ENCODE data around the gene MEIS1.

Gene MEIS1

DNA sequence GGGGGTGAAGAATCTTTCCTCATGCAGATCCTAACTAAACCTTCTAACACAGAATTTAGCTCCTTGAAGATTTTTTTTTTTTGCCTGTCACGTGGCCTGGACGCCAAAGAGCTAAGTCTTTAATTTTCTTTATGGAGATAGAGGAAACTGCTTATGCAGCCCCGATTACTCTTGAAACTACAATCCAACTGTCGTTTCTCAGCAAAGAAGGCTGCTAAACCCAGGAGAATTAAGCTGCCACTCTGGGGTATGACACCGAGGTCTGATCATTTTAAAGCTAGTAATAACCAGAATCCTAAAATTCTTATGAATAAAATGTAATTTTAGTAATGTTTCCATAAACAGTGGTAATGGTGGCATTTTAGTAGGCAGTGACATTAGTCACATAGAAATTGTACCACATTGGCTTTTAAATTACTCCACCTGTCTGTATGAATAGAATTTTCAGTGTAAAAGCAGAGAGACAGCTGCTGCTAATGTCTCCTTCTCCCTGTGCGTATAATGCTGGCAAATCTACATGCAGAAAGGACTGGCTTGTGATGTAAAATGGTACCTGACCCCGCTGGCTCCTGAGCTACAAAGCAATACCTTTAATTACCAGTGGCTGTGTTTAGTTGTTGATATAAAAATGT lies 86.5 kb downstream of the MEIS1 start:
- no peak overlapping the region for H2AK5ac ChIP-seq (ENCODE audit: low read length, severe bottlenecking)
- no peak for DNase-seq
- H3K36me3 ChIP-seq (ENCODE audit: control insufficient read depth in 1 of 2, insufficient read depth in 2 of 2, low read depth in 1 of 2, low read length in 2 of 2): peaks cover 0 to 24% of the 10 kb centered on the region in 2 experiments
- no peaks in the 10 kb centered on the region for H3K9me3 ChIP-seq (ENCODE audit: control insufficient read depth, low read length)
- H3K18ac ChIP-seq (ENCODE audit: low read depth in 1 of 2, low read length in 2 of 2): no peak overlapping the region
- no peak overlapping the region for H2BK120ac ChIP-seq (ENCODE audit: low read depth, low read length)
- no peak overlapping the region for H4K8ac ChIP-seq (ENCODE audit: low read length)
- no peak overlapping the region for H2BK12ac ChIP-seq (ENCODE audit: low read length in 2 of 2)
- H3K9ac ChIP-seq (ENCODE audit: low read length): no peak overlapping the region
- no peak overlapping the region for H3K4ac ChIP-seq (ENCODE audit: low read depth in 1 of 2, low read length in 2 of 2)
- no peak overlapping the region for H2AFZ ChIP-seq (ENCODE audit: low read depth, low read length)
- H3K27me3 ChIP-seq (ENCODE audit: control insufficient read depth in 1 of 2, insufficient read depth in 1 of 2, low read length in 2 of 2): no peaks in the 10 kb centered on the region
- no peak overlapping the region for H2BK15ac ChIP-seq (ENCODE audit: low read depth, poor library complexity, severe bottlenecking)
- H4K91ac ChIP-seq (ENCODE audit: low read length): no peak overlapping the region
- H3K27ac ChIP-seq (ENCODE audit: low read length, poor library complexity, severe bottlenecking): no peak overlapping the region
- H3K14ac ChIP-seq (ENCODE audit: low read length in 2 of 2): no peak overlapping the region
- H3K4me2 ChIP-seq (ENCODE audit: low read length, poor library complexity, severe bottlenecking): no peak overlapping the region
- no peaks in the 10 kb centered on the region for H3K79me1 ChIP-seq (replicated peaks; ENCODE audit: low read length, poor library complexity, severe bottlenecking)
- WGBS: 100% methylated on average over 2 of the region's 7 CpGs
- no peak overlapping the region for H2BK5ac ChIP-seq (ENCODE audit: low read depth, low read length, poor library complexity, severe bottlenecking)
- no peak overlapping the region for H3K4me3 ChIP-seq (ENCODE audit: insufficient read depth in 1 of 2, low read depth in 1 of 2, low read length in 2 of 2)
- H3K23ac ChIP-seq (ENCODE audit: low read length in 2 of 2): no peak overlapping the region
- H3K4me1 ChIP-seq (ENCODE audit: control insufficient read depth, insufficient read depth, low read depth, low read length): peaks cover 2% of the 10 kb centered on the region

DNA sequence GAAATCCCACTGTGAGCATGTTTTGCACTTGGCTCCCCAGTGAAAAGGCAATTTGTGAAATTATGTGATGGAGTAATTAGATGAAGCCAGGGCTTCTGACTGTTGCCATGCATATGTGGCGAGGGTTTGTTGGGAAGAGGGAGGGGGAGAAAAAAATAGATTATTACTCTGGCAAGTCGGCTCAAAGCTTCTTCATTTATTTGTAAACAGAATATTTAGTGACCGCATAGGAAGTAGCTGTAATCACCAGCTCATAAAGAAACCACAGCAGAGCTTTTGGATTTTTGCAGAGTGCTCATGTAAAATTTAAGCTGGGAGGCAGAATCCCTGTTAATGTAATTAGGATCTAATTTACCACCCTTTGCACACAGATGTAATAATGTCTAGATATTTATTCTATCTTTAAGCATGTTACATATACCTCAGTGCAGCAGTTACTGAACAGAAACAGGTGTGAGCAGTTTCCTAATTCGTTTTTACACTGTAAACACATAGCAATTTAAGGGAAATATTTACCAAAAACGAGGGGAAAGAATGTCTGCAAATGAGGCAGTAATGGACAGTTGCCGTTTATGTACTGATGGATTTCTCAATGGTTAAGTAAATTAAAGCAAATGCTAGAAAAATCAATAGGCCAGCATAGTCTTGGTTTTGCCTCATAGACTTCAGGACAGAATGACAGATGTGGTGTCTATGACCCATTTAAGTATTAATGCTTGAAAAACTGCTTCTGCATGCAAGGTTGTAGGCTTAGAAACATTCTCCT lies 87.9 kb downstream of the MEIS1 start:
- H3K4ac ChIP-seq (ENCODE audit: low read depth in 1 of 2, low read length in 2 of 2): no peak overlapping the region
- no peak overlapping the region for H2AK5ac ChIP-seq (ENCODE audit: low read length, severe bottlenecking)
- H3K79me1 ChIP-seq (replicated peaks; ENCODE audit: low read length, poor library complexity, severe bottlenecking): no peaks in the 10 kb centered on the region
- no peak overlapping the region for H3K4me3 ChIP-seq (ENCODE audit: insufficient read depth in 1 of 2, low read depth in 1 of 2, low read length in 2 of 2)
- H2BK5ac ChIP-seq (ENCODE audit: low read depth, low read length, poor library complexity, severe bottlenecking): no peak overlapping the region
- no peaks in the 10 kb centered on the region for H3K9me3 ChIP-seq (ENCODE audit: control insufficient read depth, low read length)
- H3K23ac ChIP-seq (ENCODE audit: low read length in 2 of 2): no peak overlapping the region
- H2BK15ac ChIP-seq (ENCODE audit: low read depth, poor library complexity, severe bottlenecking): no peak overlapping the region
- no peak overlapping the region for H4K91ac ChIP-seq (ENCODE audit: low read length)
- no peak overlapping the region for H2BK12ac ChIP-seq (ENCODE audit: low read length in 2 of 2)
- peaks cover 2% of the 10 kb centered on the region for H3K4me1 ChIP-seq (ENCODE audit: control insufficient read depth, insufficient read depth, low read depth, low read length)
- H3K9ac ChIP-seq (ENCODE audit: low read length): no peak overlapping the region
- DNase-seq: peak; percentile 54
- H3K27ac ChIP-seq (ENCODE audit: low read length, poor library complexity, severe bottlenecking): no peak overlapping the region
- no peak overlapping the region for H2BK120ac ChIP-seq (ENCODE audit: low read depth, low read length)
- H2AFZ ChIP-seq (ENCODE audit: low read depth, low read length): no peak overlapping the region
- 20% methylated on average over 3 of the region's 6 CpGs for WGBS
- H4K8ac ChIP-seq (ENCODE audit: low read length): no peak overlapping the region
- H3K14ac ChIP-seq (ENCODE audit: low read length in 2 of 2): no peak overlapping the region
- no peaks in the 10 kb centered on the region for H3K27me3 ChIP-seq (ENCODE audit: control insufficient read depth in 1 of 2, insufficient read depth in 1 of 2, low read length in 2 of 2)
- no peak overlapping the region for H3K18ac ChIP-seq (ENCODE audit: low read depth in 1 of 2, low read length in 2 of 2)
- H3K36me3 ChIP-seq (ENCODE audit: control insufficient read depth in 1 of 2, insufficient read depth in 2 of 2, low read depth in 1 of 2, low read length in 2 of 2): peaks cover 0 to 36% of the 10 kb centered on the region in 2 experiments
- H3K4me2 ChIP-seq (ENCODE audit: low read length, poor library complexity, severe bottlenecking): no peak overlapping the region

DNA sequence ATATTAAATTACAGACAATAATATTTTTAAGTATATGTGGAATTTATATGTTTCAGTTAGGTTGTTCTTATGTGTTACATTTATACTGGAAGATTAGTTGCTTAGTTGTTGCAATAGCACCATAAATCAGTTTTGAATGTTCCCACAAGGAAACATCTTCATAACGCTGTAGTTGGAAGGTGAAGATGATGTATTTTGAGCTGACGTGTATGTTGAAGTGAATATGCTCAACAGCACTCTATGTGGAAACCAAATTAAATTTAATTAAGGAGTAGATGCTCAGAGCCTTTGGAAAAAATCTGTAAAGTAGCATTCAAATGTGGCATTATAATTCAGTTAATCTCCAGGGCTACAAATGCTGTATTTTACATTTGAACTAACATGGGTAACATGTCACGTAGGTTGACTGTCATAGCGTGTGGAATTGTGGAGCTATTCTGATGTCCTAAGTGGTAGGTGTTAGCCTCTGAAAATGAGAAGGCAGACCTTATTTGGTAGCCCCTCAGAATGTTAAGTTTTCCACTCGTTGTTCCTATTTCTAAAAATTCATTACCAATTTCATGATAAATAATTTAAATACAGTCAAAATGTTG lies 88.5 kb downstream of the MEIS1 start:
- no peak overlapping the region for H2AK5ac ChIP-seq (ENCODE audit: low read length, severe bottlenecking)
- no peak overlapping the region for H3K18ac ChIP-seq (ENCODE audit: low read depth in 1 of 2, low read length in 2 of 2)
- WGBS: 90% methylated on average over 4 of the region's 5 CpGs

DNA sequence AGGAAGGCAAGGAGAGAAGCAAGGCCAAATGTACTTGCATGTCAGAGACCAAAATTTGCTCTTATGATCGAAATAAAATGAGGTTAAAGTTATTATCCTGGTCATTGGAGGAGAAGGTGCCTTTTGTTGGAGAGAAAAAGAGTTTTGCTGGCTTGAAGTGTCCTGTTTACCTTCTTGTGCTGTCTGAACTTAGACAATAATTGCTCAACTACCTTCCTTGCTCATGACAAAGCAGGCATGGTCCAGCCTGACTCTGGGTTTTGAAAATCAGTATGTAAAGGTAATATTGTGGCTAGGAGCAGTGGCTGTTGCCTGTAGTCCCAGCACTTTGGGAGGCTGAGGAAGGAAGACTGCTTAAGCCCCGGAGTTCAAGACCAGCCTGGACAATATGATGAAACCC lies 89.1 kb downstream of the MEIS1 start:
- H3K4me1 ChIP-seq (ENCODE audit: control insufficient read depth, insufficient read depth, low read depth, low read length): peaks cover 2% of the 10 kb centered on the region
- no peak overlapping the region for H4K91ac ChIP-seq (ENCODE audit: low read length)
- H3K9me3 ChIP-seq (ENCODE audit: control insufficient read depth, low read length): no peaks in the 10 kb centered on the region
- no peaks in the 10 kb centered on the region for H3K79me1 ChIP-seq (replicated peaks; ENCODE audit: low read length, poor library complexity, severe bottlenecking)
- H3K23ac ChIP-seq (ENCODE audit: low read length in 2 of 2): no peak overlapping the region
- H3K14ac ChIP-seq (ENCODE audit: low read length in 2 of 2): no peak overlapping the region
- no peak overlapping the region for H3K18ac ChIP-seq (ENCODE audit: low read depth in 1 of 2, low read length in 2 of 2)
- H2AK5ac ChIP-seq (ENCODE audit: low read length, severe bottlenecking): no peak overlapping the region
- H3K4ac ChIP-seq (ENCODE audit: low read depth in 1 of 2, low read length in 2 of 2): no peak overlapping the region
- no peak overlapping the region for H2BK120ac ChIP-seq (ENCODE audit: low read depth, low read length)
- no peak overlapping the region for H4K8ac ChIP-seq (ENCODE audit: low read length)
- no peak overlapping the region for H3K9ac ChIP-seq (ENCODE audit: low read length)
- H3K27ac ChIP-seq (ENCODE audit: low read length, poor library complexity, severe bottlenecking): no peak overlapping the region
- H3K4me3 ChIP-seq (ENCODE audit: insufficient read depth in 1 of 2, low read depth in 1 of 2, low read length in 2 of 2): no peak overlapping the region
- no peaks in the 10 kb centered on the region for H3K27me3 ChIP-seq (ENCODE audit: control insufficient read depth in 1 of 2, insufficient read depth in 1 of 2, low read length in 2 of 2)
- no peak overlapping the region for H2BK15ac ChIP-seq (ENCODE audit: low read depth, poor library complexity, severe bottlenecking)
- H2BK5ac ChIP-seq (ENCODE audit: low read depth, low read length, poor library complexity, severe bottlenecking): no peak overlapping the region
- H2BK12ac ChIP-seq (ENCODE audit: low read length in 2 of 2): no peak overlapping the region
- 100% methylated on average over 2 of the region's 2 CpGs for WGBS
- DNase-seq: no peak
- H2AFZ ChIP-seq (ENCODE audit: low read depth, low read length): no peak overlapping the region
- H3K36me3 ChIP-seq (ENCODE audit: control insufficient read depth in 1 of 2, insufficient read depth in 2 of 2, low read depth in 1 of 2, low read length in 2 of 2): peaks cover 0 to 41% of the 10 kb centered on the region in 2 experiments
- H3K4me2 ChIP-seq (ENCODE audit: low read length, poor library complexity, severe bottlenecking): no peak overlapping the region

More for the DNA sequence above, 88.5 kb downstream of the MEIS1 start:
- Histone ChIP-seq H2AFZ (ENCODE audit: low read depth, low read length) (no peak overlapping the region), H3K4me2 (ENCODE audit: low read length, poor library complexity, severe bottlenecking) (no peak overlapping the region), H2BK12ac (ENCODE audit: low read length in 2 of 2) (no peak overlapping the region), H3K9me3 (ENCODE audit: control insufficient read depth, low read length) (no peaks in the 10 kb centered on the region), H3K4me1 (ENCODE audit: control insufficient read depth, insufficient read depth, low read depth, low read length) (peaks cover 2% of the 10 kb centered on the region), H3K4me3 (ENCODE audit: insufficient read depth in 1 of 2, low read depth in 1 of 2, low read length in 2 of 2) (no peak overlapping the region), H3K14ac (ENCODE audit: low read length in 2 of 2) (no peak overlapping the region), H3K27ac (ENCODE audit: low read length, poor library complexity, severe bottlenecking) (no peak overlapping the region), H3K9ac (ENCODE audit: low read length) (no peak overlapping the region), H4K91ac (ENCODE audit: low read length) (no peak overlapping the region), H2BK15ac (ENCODE audit: low read depth, poor library complexity, severe bottlenecking) (no peak overlapping the region), H4K8ac (ENCODE audit: low read length) (no peak overlapping the region), H3K4ac (ENCODE audit: low read depth in 1 of 2, low read length in 2 of 2) (no peak overlapping the region), H3K79me1 (replicated peaks; ENCODE audit: low read length, poor library complexity, severe bottlenecking) (no peaks in the 10 kb centered on the region), H3K27me3 (ENCODE audit: control insufficient read depth in 1 of 2, insufficient read depth in 1 of 2, low read length in 2 of 2) (no peaks in the 10 kb centered on the region), H3K23ac (ENCODE audit: low read length in 2 of 2) (no peak overlapping the region), H3K36me3 (ENCODE audit: control insufficient read depth in 1 of 2, insufficient read depth in 2 of 2, low read depth in 1 of 2, low read length in 2 of 2) (peaks cover 0 to 37% of the 10 kb centered on the region in 2 experiments), H2BK120ac (ENCODE audit: low read depth, low read length) (no peak overlapping the region), H2BK5ac (ENCODE audit: low read depth, low read length, poor library complexity, severe bottlenecking) (no peak overlapping the region)
- no peak for DNase-seq
